Neural crest cell (in vitro differentiated cells): Measurements from ENCODE around the gene IFNA13. TPM values are rescaled to one million over a fixed set of nuclear protein-coding genes. Genes with fewer than 3 reads are reported as not detected.

ENCODE experiments used
- DNase-seq: peaks from one replicate; pipeline ENCODE4 v3.0.0; 2021; ENCODE audit warnings: low read depth, mixed read lengths, low spot score
- H3K27ac Mint-ChIP-seq: one replicate; pipeline ENCODE4 v1.8.0; 2021; ENCODE audit warnings: mild to moderate bottlenecking, mixed read lengths; ENCODE audit not compliant: unreplicated experiment
- H3K27me3 Mint-ChIP-seq: 2 replicates; pipeline ENCODE4 v1.8.0; 2021; ENCODE audit warnings: low read depth, mild to moderate bottlenecking, mixed read lengths
- H3K36me3 Mint-ChIP-seq: 2 replicates; pipeline ENCODE4 v1.8.0; 2021; ENCODE audit warnings: low read depth, mild to moderate bottlenecking, mixed read lengths
- H3K4me1 Mint-ChIP-seq: 2 replicates; pipeline ENCODE4 v1.8.0; 2021; ENCODE audit warnings: mixed read lengths
- H3K4me3 Mint-ChIP-seq: one replicate; pipeline ENCODE4 v1.8.0; 2021; ENCODE audit warnings: mild to moderate bottlenecking, mixed read lengths
- H3K9me3 Mint-ChIP-seq: 2 replicates; pipeline ENCODE4 v1.8.0; 2021; ENCODE audit warnings: mixed read lengths
- total RNA-seq: library from RNA; stranded (reverse); gene quantifications from 2 replicates; pipeline ENCODE4 v1.2.1, GENCODE V29; 2021
- TF ChIP-seq, protein P1 (sequence below): fragments of 200-600 bp; sonication (generic); conservative IDR thresholded peaks from 2 replicates; pipeline ENCODE4 v1.5.0; 2021; ENCODE audit warnings: antibody characterized with exemption, mild to moderate bottlenecking

Gene IFNA13
- total RNA-seq, 1 donor from 2014 or later = not detected

DNA sequence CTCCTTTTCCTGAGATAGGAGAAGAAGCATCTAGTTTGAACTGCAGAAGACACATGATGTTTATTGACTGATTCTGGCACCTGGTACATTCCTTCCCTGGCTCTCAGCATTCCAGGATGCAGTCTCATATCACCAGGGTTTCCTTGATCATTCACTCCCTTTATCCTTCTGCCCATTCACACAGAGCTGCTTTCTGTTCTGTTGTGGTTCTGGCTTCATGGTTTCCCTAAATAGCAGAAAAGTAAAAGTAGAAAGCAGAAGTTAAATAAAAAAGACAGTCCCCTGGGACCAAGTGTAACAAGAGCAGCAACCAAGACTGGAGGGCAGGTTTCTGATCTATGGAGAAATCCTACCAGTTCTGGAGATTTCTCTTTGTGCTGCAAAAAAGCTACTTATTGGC, 44.2 kb upstream of the IFNA13 start:
- TF ChIP-seq, protein P1, sequence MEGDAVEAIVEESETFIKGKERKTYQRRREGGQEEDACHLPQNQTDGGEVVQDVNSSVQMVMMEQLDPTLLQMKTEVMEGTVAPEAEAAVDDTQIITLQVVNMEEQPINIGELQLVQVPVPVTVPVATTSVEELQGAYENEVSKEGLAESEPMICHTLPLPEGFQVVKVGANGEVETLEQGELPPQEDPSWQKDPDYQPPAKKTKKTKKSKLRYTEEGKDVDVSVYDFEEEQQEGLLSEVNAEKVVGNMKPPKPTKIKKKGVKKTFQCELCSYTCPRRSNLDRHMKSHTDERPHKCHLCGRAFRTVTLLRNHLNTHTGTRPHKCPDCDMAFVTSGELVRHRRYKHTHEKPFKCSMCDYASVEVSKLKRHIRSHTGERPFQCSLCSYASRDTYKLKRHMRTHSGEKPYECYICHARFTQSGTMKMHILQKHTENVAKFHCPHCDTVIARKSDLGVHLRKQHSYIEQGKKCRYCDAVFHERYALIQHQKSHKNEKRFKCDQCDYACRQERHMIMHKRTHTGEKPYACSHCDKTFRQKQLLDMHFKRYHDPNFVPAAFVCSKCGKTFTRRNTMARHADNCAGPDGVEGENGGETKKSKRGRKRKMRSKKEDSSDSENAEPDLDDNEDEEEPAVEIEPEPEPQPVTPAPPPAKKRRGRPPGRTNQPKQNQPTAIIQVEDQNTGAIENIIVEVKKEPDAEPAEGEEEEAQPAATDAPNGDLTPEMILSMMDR = no peak
- no peak for DNase-seq
- H3K27ac Mint-ChIP-seq = no peak overlapping the region
- H3K9me3 Mint-ChIP-seq = peaks cover 2% of the 10 kb centered on the region
- H3K27me3 Mint-ChIP-seq = no peaks in the 10 kb centered on the region
- no peaks in the 10 kb centered on the region for H3K36me3 Mint-ChIP-seq
- peaks cover 4% of the 10 kb centered on the region for H3K4me1 Mint-ChIP-seq
- H3K4me3 Mint-ChIP-seq = no peak overlapping the region

- TF ChIP-seq, protein P1 = no peak
- no peak for DNase-seq
- H3K4me3 Mint-ChIP-seq = no peak within 1 kb of the TSS
- no peak within 1 kb of the TSS for H3K27ac Mint-ChIP-seq
- no peaks in the 10 kb centered on the region for H3K36me3 Mint-ChIP-seq
- H3K4me1 Mint-ChIP-seq = peaks cover 4% of the 10 kb centered on the region
- no peaks in the 10 kb centered on the region for H3K9me3 Mint-ChIP-seq
- H3K27me3 Mint-ChIP-seq = peaks cover 6% of the 10 kb centered on the region
Measured at GRCh38 chr9:21408817-21409216, 41.0 kb upstream of the IFNA13 start, which contains the start of gene IFNA8. TSS of gene IFNA8 (plus strand) at chr9:21409117. CDS start at chr9:21409177, 60 bp downstream.

GRCh38 chr9:21404146-21404545, 36.3 kb upstream of the IFNA13 start:
- no peak for DNase-seq
- peaks cover 40% of the 10 kb centered on the region for H3K27me3 Mint-ChIP-seq
- peaks cover 11% of the 10 kb centered on the region for H3K4me1 Mint-ChIP-seq
- no peaks in the 10 kb centered on the region for H3K36me3 Mint-ChIP-seq
- no peaks in the 10 kb centered on the region for H3K9me3 Mint-ChIP-seq
- no peak overlapping the region for H3K27ac Mint-ChIP-seq
- TF ChIP-seq, protein P1 = no peak
- no peak overlapping the region for H3K4me3 Mint-ChIP-seq

DNA sequence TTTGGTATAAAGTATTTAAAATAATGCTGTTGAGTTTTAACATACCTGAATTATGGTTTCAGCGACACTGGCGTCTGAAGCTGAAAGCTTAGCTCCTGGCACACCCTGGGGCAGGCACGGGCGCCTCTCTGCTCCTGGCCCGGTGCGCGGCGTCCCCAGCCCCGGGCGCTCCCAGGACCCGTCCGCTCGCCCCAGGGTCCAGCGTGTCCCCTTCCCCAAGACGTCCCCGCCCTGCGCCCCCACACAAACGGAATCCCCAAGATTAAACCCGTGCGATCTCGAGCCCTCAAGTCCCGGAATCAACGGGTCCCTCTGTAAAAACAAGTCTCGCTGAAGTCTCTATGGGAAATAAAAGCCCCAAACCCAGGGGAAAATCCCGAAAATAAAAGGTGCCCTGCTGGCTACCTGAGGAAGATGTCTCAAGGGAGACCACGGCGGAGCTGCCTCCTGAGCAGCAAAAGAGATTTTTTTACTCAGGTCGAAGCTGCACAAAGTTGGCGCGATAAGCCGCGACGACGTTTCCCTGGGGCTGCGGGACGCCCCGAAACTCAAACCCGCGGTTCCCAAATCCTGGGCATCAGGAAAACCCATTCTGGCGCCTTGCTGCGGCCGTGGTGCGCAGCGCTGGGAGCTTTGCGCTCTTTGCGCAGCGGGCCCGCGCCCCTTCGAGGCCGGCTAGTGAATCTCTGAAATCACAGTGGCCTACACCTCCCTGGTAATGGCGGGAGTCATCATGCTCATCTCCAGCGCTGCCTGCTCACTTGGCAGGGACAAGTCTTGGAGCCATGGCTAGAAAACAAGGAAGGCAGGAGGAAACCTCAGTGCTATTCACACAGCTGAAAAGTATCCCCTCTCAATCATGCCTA, 34.8 kb upstream of the IFNA13 start:
- DNase-seq = peak; percentile 33
- H3K9me3 Mint-ChIP-seq = no peaks in the 10 kb centered on the region
- H3K27ac Mint-ChIP-seq = no peak overlapping the region
- H3K4me1 Mint-ChIP-seq = peaks cover 11% of the 10 kb centered on the region
- H3K4me3 Mint-ChIP-seq = peak overlapping the region; percentile 83
- TF ChIP-seq, protein P1 = peak; percentile 24
- H3K27me3 Mint-ChIP-seq = peaks cover 53% of the 10 kb centered on the region
- no peaks in the 10 kb centered on the region for H3K36me3 Mint-ChIP-seq

DNA sequence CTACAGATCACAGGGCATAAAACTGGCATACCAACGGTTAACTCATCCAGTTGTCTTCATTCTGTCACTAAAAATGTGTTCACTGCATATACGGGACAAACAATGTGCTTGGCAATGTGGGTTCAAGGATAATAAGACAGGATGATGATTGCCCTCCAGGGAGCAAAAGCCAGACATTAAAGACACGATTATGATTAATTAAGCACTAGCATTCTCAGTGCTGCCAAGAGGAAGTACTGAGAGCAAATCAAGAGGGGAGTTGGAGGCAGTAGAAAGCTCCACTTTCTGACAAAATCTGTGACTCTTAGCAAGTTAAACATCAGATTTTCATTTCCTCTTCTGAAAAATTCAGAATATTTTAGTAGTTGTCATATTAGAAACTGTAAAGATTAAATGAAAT, 32.1 kb upstream of the IFNA13 start:
- no peaks in the 10 kb centered on the region for H3K36me3 Mint-ChIP-seq
- peaks cover 68% of the 10 kb centered on the region for H3K27me3 Mint-ChIP-seq
- no peaks in the 10 kb centered on the region for H3K9me3 Mint-ChIP-seq
- H3K4me1 Mint-ChIP-seq = peaks cover 19% of the 10 kb centered on the region
- TF ChIP-seq, protein P1 = no peak
- H3K4me3 Mint-ChIP-seq = no peak overlapping the region
- DNase-seq = no peak
- H3K27ac Mint-ChIP-seq = no peak overlapping the region
